SU-DHL-6 (cell line): Measurements from ENCODE around the gene BIRC2.

Experiments
- H2AFZ ChIP-seq: fragments of 200-600 bp; sonication (generic); 2 replicates; pipeline ENCODE4 v1.6.1; 2014; ENCODE audit warnings: low read depth, mild to moderate bottlenecking, moderate library complexity, mixed read lengths, antibody characterized with exemption, low read length; ENCODE audit not compliant: severe bottlenecking
- H3F3A ChIP-seq: fragments of 200-600 bp; shearing (Covaris generic); 2 replicates; pipeline ENCODE4 v1.6.0; 2016; ENCODE audit warnings: antibody characterized with exemption, mild to moderate bottlenecking; ENCODE audit not compliant: insufficient read depth
- H3K27ac ChIP-seq: fragments of 200-600 bp; sonication (generic); 2 replicates; pipeline ENCODE4 v1.5.1; 2016; ENCODE audit warnings: low read depth, mild to moderate bottlenecking, low read length, moderate library complexity, mixed read lengths
- H3K27me3 ChIP-seq: fragments of 200-600 bp; sonication (generic), shearing (Covaris generic); 2 replicates; pipeline ENCODE4 v1.6.0; 2014; ENCODE audit warnings: mild to moderate bottlenecking, low read length
- H3K36me3 ChIP-seq: fragments of 200-600 bp; sonication (generic); 2 replicates; pipeline ENCODE4 v1.6.1; 2014; ENCODE audit warnings: mild to moderate bottlenecking, low read length, mixed read lengths
- H3K4me2 ChIP-seq: fragments of 300-600, 200-600 bp; shearing (Covaris generic), sonication (generic); 2 replicates; pipeline ENCODE4 v1.6.0; 2014; ENCODE audit warnings: low read length, low read depth, mild to moderate bottlenecking; ENCODE audit not compliant: poor library complexity, severe bottlenecking
- H3K4me3 ChIP-seq: fragments of 200-600 bp; sonication (generic); 2 replicates; pipeline ENCODE4 v1.5.1; 2014; ENCODE audit warnings: antibody characterized with exemption, low read length, mild to moderate bottlenecking, mixed read lengths; ENCODE audit not compliant: insufficient read depth, poor library complexity, severe bottlenecking
- H3K79me2 ChIP-seq: fragments of 200-600 bp; sonication (generic); 2 replicates; pipeline ENCODE4 v1.6.1; 2014; ENCODE audit warnings: mild to moderate bottlenecking, low read length, moderate library complexity; ENCODE audit not compliant: insufficient read depth
- H3K9ac ChIP-seq: fragments of 200-600 bp; sonication (generic); 2 replicates; pipeline ENCODE4 v1.7.0; 2014; ENCODE audit warnings: mild to moderate bottlenecking, low read length
- H3K9me2 ChIP-seq: fragments of 200-600 bp; sonication (generic); replicated peaks from 2 replicates; pipeline ENCODE4 v1.6.1; 2014; ENCODE audit warnings: low read length; ENCODE audit not compliant: insufficient read depth
- H3K9me3 ChIP-seq: fragments of 200-600 bp; sonication (generic); 2 replicates; pipeline ENCODE4 v1.6.1; 2014; ENCODE audit warnings: low read length, mixed read lengths; ENCODE audit not compliant: insufficient read depth
- H4K20me1 ChIP-seq: fragments of 200-600 bp; sonication (generic); 2 replicates; pipeline ENCODE4 v1.6.1; 2014; ENCODE audit warnings: low read depth, mild to moderate bottlenecking, antibody characterized with exemption, low read length, moderate library complexity, mixed read lengths
- EZH2phosphoT487 ChIP-seq: fragments of 200-600 bp; sonication (generic), shearing (Covaris generic); conservative IDR thresholded peaks from 2 replicates; pipeline ENCODE4 v1.6.1; 2018; ENCODE audit warnings: mild to moderate bottlenecking, antibody characterized with exemption, low read length, moderate library complexity, mixed read lengths
- TF ChIP-seq, protein P1 (sequence below): fragments of 200-600 bp; sonication (generic); IDR thresholded peaks from one replicate; pipeline ENCODE4 v1.5.1; 2017; ENCODE audit warnings: antibody characterized with exemption, mild to moderate bottlenecking, low read length, moderate library complexity; ENCODE audit not compliant: insufficient read depth, poor library complexity, severe bottlenecking

Gene BIRC2

DNA sequence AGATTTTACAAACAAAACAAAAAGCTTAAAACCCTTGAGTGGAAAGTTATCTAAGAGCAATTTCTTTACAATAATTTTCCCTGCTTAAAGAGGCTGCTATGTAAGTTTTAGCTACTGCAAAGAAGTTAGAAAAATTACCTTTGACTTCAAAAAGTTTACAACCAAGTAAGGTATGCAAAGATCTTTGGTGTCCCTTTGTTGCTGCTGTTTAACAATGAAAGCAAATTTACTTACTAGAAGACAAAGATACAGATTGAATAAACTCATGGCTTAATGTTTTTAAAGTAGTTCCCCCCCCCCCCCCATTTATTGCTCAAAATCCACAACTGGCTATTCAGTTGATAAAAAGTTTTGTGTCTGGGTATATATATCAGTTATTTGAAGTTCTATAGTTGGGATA lies 79.6 kb downstream of the BIRC2 start:
- Histone ChIP-seq H3K9me3 (0 out of 2 replicates have a peak, but pooled peaks cover 3% of the 10 kb centered on the region), H3K27ac (no peak overlapping the region), H3K36me3 (peaks cover 18% of the 10 kb centered on the region), H3K27me3 (no peaks in the 10 kb centered on the region), H3F3A (peaks cover 56% of the 10 kb centered on the region), H3K9ac (no peak overlapping the region), H3K79me2 (peaks cover 92% of the 10 kb centered on the region), H3K4me3 (no peak overlapping the region), H3K4me2 (no peak overlapping the region), H3K9me2 (no peaks in the 10 kb centered on the region), H4K20me1 (peaks cover 12% of the 10 kb centered on the region; the same call in 1 of the 2 replicates), H2AFZ (no peak overlapping the region)
- no peak for TF ChIP-seq EZH2phosphoT487
- TF ChIP-seq, protein P1, sequence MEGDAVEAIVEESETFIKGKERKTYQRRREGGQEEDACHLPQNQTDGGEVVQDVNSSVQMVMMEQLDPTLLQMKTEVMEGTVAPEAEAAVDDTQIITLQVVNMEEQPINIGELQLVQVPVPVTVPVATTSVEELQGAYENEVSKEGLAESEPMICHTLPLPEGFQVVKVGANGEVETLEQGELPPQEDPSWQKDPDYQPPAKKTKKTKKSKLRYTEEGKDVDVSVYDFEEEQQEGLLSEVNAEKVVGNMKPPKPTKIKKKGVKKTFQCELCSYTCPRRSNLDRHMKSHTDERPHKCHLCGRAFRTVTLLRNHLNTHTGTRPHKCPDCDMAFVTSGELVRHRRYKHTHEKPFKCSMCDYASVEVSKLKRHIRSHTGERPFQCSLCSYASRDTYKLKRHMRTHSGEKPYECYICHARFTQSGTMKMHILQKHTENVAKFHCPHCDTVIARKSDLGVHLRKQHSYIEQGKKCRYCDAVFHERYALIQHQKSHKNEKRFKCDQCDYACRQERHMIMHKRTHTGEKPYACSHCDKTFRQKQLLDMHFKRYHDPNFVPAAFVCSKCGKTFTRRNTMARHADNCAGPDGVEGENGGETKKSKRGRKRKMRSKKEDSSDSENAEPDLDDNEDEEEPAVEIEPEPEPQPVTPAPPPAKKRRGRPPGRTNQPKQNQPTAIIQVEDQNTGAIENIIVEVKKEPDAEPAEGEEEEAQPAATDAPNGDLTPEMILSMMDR, result no peak

GRCh38 chr11:102427068-102427467 lies 80.1 kb downstream of the BIRC2 start:
- Histone ChIP-seq H3K4me2 (no peak overlapping the region), H3K79me2 (peaks cover 92% of the 10 kb centered on the region)

More at GRCh38 chr11:102427068-102427467, 80.1 kb downstream of the BIRC2 start:
- no peak for TF ChIP-seq EZH2phosphoT487
- TF ChIP-seq, protein P1, result no peak
- peaks cover 56% of the 10 kb centered on the region for H3F3A ChIP-seq
- H3K27me3 ChIP-seq, result no peaks in the 10 kb centered on the region
- H4K20me1 ChIP-seq, result peaks cover 12% of the 10 kb centered on the region; the same call in 1 of the 2 replicates
- H3K9ac ChIP-seq, result no peak overlapping the region
- H3K36me3 ChIP-seq, result peaks cover 23% of the 10 kb centered on the region
- peak overlapping the region; percentile 20 for H3K27ac ChIP-seq
- H3K9me3 ChIP-seq, result 0 out of 2 replicates have a peak, but pooled peaks cover 5% of the 10 kb centered on the region
- H3K4me3 ChIP-seq, result no peak overlapping the region
- H2AFZ ChIP-seq, result no peak overlapping the region
- no peaks in the 10 kb centered on the region for H3K9me2 ChIP-seq
